HepG2 (cell line): ENCODE results near the gene ARFGEF2. TPM values are rescaled to one million over a fixed set of nuclear protein-coding genes. Genes with fewer than 3 reads are reported as not detected.

Source experiments
- ATAC-seq: fragments of 200-7000 bp; cut with Tn5 transposase; 3 replicates; pipeline ENCODE4 v1.9.1; 2020; ENCODE audit warnings: mild to moderate bottlenecking, moderate library complexity
- BruUV-seq: library from RNA; stranded (reverse); fragments of 400-500 nt; replicated peaks from 2 replicates; lab custom pipeline; 2021; lab: Mats Ljungman, UMichigan
- CTCF ChIA-PET: fragments of 300-600 bp; formaldehyde crosslinking; extraction: SDS; loops from one replicate; lab custom pipeline; 2021; ENCODE audit warnings: low total read pairs, inconsistent platforms, low intra/inter-chr PET ratio; lab: Yijun Ruan, JAX
- POLR2A ChIA-PET: fragments of 350-600 bp; sonication (Branson Sonifier 250); formaldehyde crosslinking; loops from one replicate; lab custom pipeline; 2020; ENCODE audit warnings: antibody characterized with exemption, inconsistent platforms; lab: Yijun Ruan, JAX
- DNase-seq: peaks from one replicate; pipeline ENCODE4 v3.0.0-alpha.2; 2015; ENCODE audit warnings: low spot score
- FAIRE-seq: peaks from 3 replicates; lab custom pipeline; 2011; peaks lifted over from hg19 to GRCh38; lab: Jason Lieb, UNC
- H2AFZ ChIP-seq: one replicate; pipeline ENCODE4 v1.6.1; 2011; ENCODE audit warnings: low read length, inconsistent platforms
- H3K27ac ChIP-seq: fragments of 300-600 bp; 3 replicates; pipeline ENCODE4 v1.8.0; 2011; ENCODE audit warnings: mixed run types, mild to moderate bottlenecking, mixed read lengths, low read length, inconsistent platforms; ENCODE audit not compliant: insufficient read depth; ENCODE audit errors: extremely low read length
- H3K27me3 ChIP-seq, 2 experiments: fragments of 200-600 bp in 1 of 2; 2 replicates in 1 of 2; 3 replicates in 1 of 2; pipeline versions ENCODE4 v1.6.0 to v1.8.0; 2011; ENCODE audit warnings: low read length in 2 of 2, mild to moderate bottlenecking in 2 of 2, moderate library complexity in 2 of 2, inconsistent platforms in 1 of 2; ENCODE audit not compliant: insufficient read depth in 2 of 2, control insufficient read depth in 1 of 2
- H3K36me3 ChIP-seq, 2 experiments: fragments of 200-600 bp in 1 of 2; replicated peaks in 1 of 2; 2 replicates in 1 of 2; 3 replicates in 1 of 2; pipeline versions ENCODE4 v1.5.1 to v1.8.0; 2011; ENCODE audit warnings: low read length in 2 of 2, inconsistent platforms in 1 of 2; ENCODE audit not compliant: insufficient read depth in 2 of 2, control insufficient read depth in 1 of 2
- H3K4me1 ChIP-seq: 2 replicates; pipeline ENCODE4 v1.5.1; 2012; ENCODE audit warnings: low read length, inconsistent platforms; ENCODE audit not compliant: insufficient read depth
- H3K4me2 ChIP-seq: 2 replicates; pipeline ENCODE4 v1.6.0; 2011; ENCODE audit warnings: low read depth, low read length, inconsistent platforms
- H3K4me3 ChIP-seq, 3 experiments: fragments of 200-600 bp in 1 of 3; sonication (generic), shearing (Covaris generic) in 1 of 3; replicated peaks in 1 of 3; 2 replicates each; pipeline ENCODE4 v1.5.1; 2011 to 2016; ENCODE audit warnings: low read length in 3 of 3, inconsistent platforms in 2 of 3, low read depth in 2 of 3, mild to moderate bottlenecking in 2 of 3, control low read depth in 1 of 3, mixed read lengths in 1 of 3; ENCODE audit not compliant: insufficient read depth in 1 of 3
- H3K79me2 ChIP-seq: one replicate; pipeline ENCODE4 v1.6.1; 2011; ENCODE audit warnings: low read length, inconsistent platforms; ENCODE audit not compliant: insufficient read depth
- H3K9ac ChIP-seq: 2 replicates; pipeline ENCODE4 v1.6.0; 2011; ENCODE audit warnings: mild to moderate bottlenecking, low read depth, low read length, inconsistent platforms; ENCODE audit not compliant: insufficient read depth
- H3K9me3 ChIP-seq: 2 replicates; pipeline ENCODE4 v1.5.1; 2012; ENCODE audit warnings: mild to moderate bottlenecking, low read length
- H4K20me1 ChIP-seq: 2 replicates; pipeline ENCODE4 v1.6.0; 2011; ENCODE audit warnings: inconsistent platforms, mild to moderate bottlenecking, low read length, moderate library complexity; ENCODE audit not compliant: insufficient read depth
- CREB1 ChIP-seq, 2 experiments: fragments of 450-650 bp in 1 of 2; IDR thresholded peaks; 2 replicates each; pipeline ENCODE4 v1.6.1; 2016 to 2017; ENCODE audit warnings: control low read depth in 1 of 2, mild to moderate bottlenecking in 1 of 2, missing compliant biosample characterization in 1 of 2, missing genetic modification characterization in 1 of 2
- FOXO1 ChIP-seq: sonication (generic); formaldehyde crosslinking; IDR thresholded peaks from 2 replicates; pipeline ENCODE4 v1.4.0; 2020; ENCODE audit warnings: missing genetic modification reagents
- HMG20B ChIP-seq: conservative IDR thresholded peaks from 2 replicates; pipeline ENCODE4 v1.6.1; 2016; ENCODE audit warnings: missing genetic modification reagents, missing compliant biosample characterization
- IRX3 ChIP-seq: sonication (generic); formaldehyde crosslinking; IDR thresholded peaks from 2 replicates; pipeline ENCODE4 v1.8.1; 2023; ENCODE audit warnings: mild to moderate bottlenecking, low read depth, missing genetic modification reagents, borderline replicate concordance
- KDM5B ChIP-seq: sonication (generic); formaldehyde crosslinking; IDR thresholded peaks from 2 replicates; pipeline ENCODE4 v1.4.0; 2020; ENCODE audit warnings: missing genetic modification reagents, mild to moderate bottlenecking, borderline replicate concordance
- KMT2A ChIP-seq: sonication (generic); formaldehyde crosslinking; IDR thresholded peaks from 2 replicates; pipeline ENCODE4 v1.4.0; 2020; ENCODE audit warnings: missing genetic modification reagents
- NONO ChIP-seq, 2 experiments: fragments of 450-650 bp in 1 of 2; sonication (generic) in 1 of 2; formaldehyde crosslinking in 1 of 2; IDR thresholded peaks in 1 of 2; conservative IDR thresholded peaks in 1 of 2; 2 replicates each; pipeline versions ENCODE4 v1.6.1 to v1.8.0; 2017 to 2022; ENCODE audit warnings: mild to moderate bottlenecking in 1 of 2, missing genetic modification reagents in 1 of 2, moderate library complexity in 1 of 2
- PAF1 ChIP-seq: IDR thresholded peaks from 2 replicates; pipeline ENCODE4 v1.6.1; 2016; ENCODE audit warnings: missing genetic modification reagents, missing compliant biosample characterization
- REL ChIP-seq: sonication (generic); formaldehyde crosslinking; conservative IDR thresholded peaks from 2 replicates; pipeline ENCODE4 v1.8.0; 2022; ENCODE audit warnings: mild to moderate bottlenecking, missing genetic modification reagents, moderate library complexity
- SIN3B ChIP-seq: fragments of 150-350 bp; IDR thresholded peaks from 2 replicates; pipeline ENCODE4 v1.6.1; 2014; ENCODE audit warnings: low read length
- SP2 ChIP-seq: sonication (generic); formaldehyde crosslinking; IDR thresholded peaks from 2 replicates; pipeline ENCODE4 v1.5.1; 2020; ENCODE audit warnings: mild to moderate bottlenecking, missing genetic modification reagents
- TEAD3 ChIP-seq: optimal IDR thresholded peaks from 2 replicates; pipeline ENCODE3; 2016; ENCODE audit warnings: borderline replicate concordance
- THYN1 ChIP-seq: sonication (generic); formaldehyde crosslinking; IDR thresholded peaks from 2 replicates; pipeline ENCODE4 v1.8.1; 2023; ENCODE audit warnings: low read depth, mild to moderate bottlenecking, moderate library complexity, missing genetic modification reagents, borderline replicate concordance
- TOPORS ChIP-seq: sonication (generic); formaldehyde crosslinking; IDR thresholded peaks from 2 replicates; pipeline ENCODE4 v1.8.0; 2023; ENCODE audit warnings: mild to moderate bottlenecking, missing genetic modification reagents
- ZFP36L1 ChIP-seq: sonication (generic); formaldehyde crosslinking; IDR thresholded peaks from 2 replicates; pipeline ENCODE4 v1.8.0; 2022; ENCODE audit warnings: mild to moderate bottlenecking, missing genetic modification reagents, moderate library complexity
- ZFP90 ChIP-seq: sonication (generic); formaldehyde crosslinking; IDR thresholded peaks from 2 replicates; pipeline ENCODE4 v1.8.0; 2022; ENCODE audit warnings: missing genetic modification reagents, mild to moderate bottlenecking, inconsistent platforms, borderline replicate concordance
- ZNF253 ChIP-seq: sonication (generic); formaldehyde crosslinking; IDR thresholded peaks from 2 replicates; pipeline ENCODE4 v1.8.0; 2022; ENCODE audit warnings: mild to moderate bottlenecking, missing genetic modification reagents, borderline replicate concordance
- ZNF780A ChIP-seq: sonication (generic); formaldehyde crosslinking; IDR thresholded peaks from 2 replicates; pipeline ENCODE4 v1.8.0; 2022; ENCODE audit warnings: mild to moderate bottlenecking, missing genetic modification reagents, moderate library complexity
- ZSCAN30 ChIP-seq: sonication (generic); formaldehyde crosslinking; IDR thresholded peaks from 2 replicates; pipeline ENCODE4 v1.5.0; 2020; ENCODE audit warnings: mild to moderate bottlenecking, missing genetic modification reagents
- WGBS: methylation state at CpG from one replicate; pipeline ENCODE4 v1.1.6; 2017; ENCODE audit warnings: low lambda C conversion rate; 5-methylcytosine and 5-hydroxymethylcytosine counted together
- in situ Hi-C: cut with HindIII; loops from 2 replicates; pipeline ENCODE4 v1.10.0; 2017; ENCODE audit warnings: low pct_unique_long_range_greater_than_20kb; ENCODE audit not compliant: extremely low pct_ligation_motif_present
- intact Hi-C: fragments of 100-400 bp; cut with micrococcal nuclease; formaldehyde crosslinking; loops from one replicate; pipeline ENCODE4 v1.10.0; 2022; ENCODE audit not compliant: unreplicated experiment
- polyA plus RNA-seq, 8 experiments: library from polyadenylated mRNA; depleted of rRNA in 3 of 8; stranded (reverse) in 7 of 8; unstranded in 1 of 8; fragments of >200 nt; fragmentation: Illumina TruSeq in 4 of 8; extraction: Trizol in 4 of 8; gene quantifications; 2 replicates each; pipeline versions ENCODE4 v1.2.1 to v1.2.3, GENCODE V29; 2011 to 2016; ENCODE audit warnings: low read depth in 4 of 8, missing spikeins in 1 of 8, mixed read lengths in 1 of 8; ENCODE audit not compliant: insufficient read depth in 1 of 8
- total RNA-seq, 5 experiments: library from RNA; depleted of rRNA; stranded (reverse); fragments of >200 nt; fragmentation: Illumina TruSeq; extraction: Trizol; gene quantifications; 2 replicates each; pipeline ENCODE4 v1.2.3, GENCODE V29; 2016; ENCODE audit warnings: low read depth in 1 of 5

ARFGEF2 gene
- total and polyA plus RNA-seq, 2 of the 13 experiments (the other 11 are each of a cell fraction or from before 2014, with no cell fraction given) = 44.0 to 60.8 TPM

- peaks cover 0 to 10% of the 10 kb centered on the region in 2 experiments; a peak in 2 of 5 replicates for H3K27me3 ChIP-seq
- no peaks in the 10 kb centered on the region for H3K9me3 ChIP-seq
- no peaks in the 10 kb centered on the region for H3K36me3 ChIP-seq
- POLR2A ChIA-PET = no interaction called here
- no TSS peak for BruUV-seq
- TF ChIP-seq CREB1 (IDR thresholded peaks at IDR 0.05) (0 out of 2 replicates have a peak, but pooled peaks have one; percentile 17), CREB1 (CRISPR knock-in tag; IDR thresholded peaks at IDR 0.05) (no peak), ZFP90 (CRISPR knock-in tag) (no peak)
- in situ Hi-C loops = no loop called here
- H3K79me2 ChIP-seq = no peaks in the 10 kb centered on the region
- ATAC-seq = no peak
- no peak for FAIRE-seq
- no peak overlapping the region for H3K27ac ChIP-seq
- H3K4me3 ChIP-seq = no peak overlapping the region
- H3K4me2 ChIP-seq = no peak overlapping the region
- H2AFZ ChIP-seq = no peak overlapping the region
- H4K20me1 ChIP-seq = no peaks in the 10 kb centered on the region
- no peak overlapping the region for H3K9ac ChIP-seq
- WGBS = 48% methylated on average over 17 of the region's 17 CpGs
- no peak for DNase-seq
- CTCF ChIA-PET = no interaction called here
- intact Hi-C loops = no loop called here
- peaks cover 9% of the 10 kb centered on the region for H3K4me1 ChIP-seq
Measured at GRCh38 chr20:48875233-48875913, 46.1 kb upstream of the ARFGEF2 start.

GRCh38 chr20:48875914-48876240 lies 45.6 kb upstream of the ARFGEF2 start:
- WGBS = 21% methylated on average over 3 of the region's 5 CpGs
- intact Hi-C loops (no loop called here), in situ Hi-C loops (no loop called here)
- DNase-seq (no peak), ATAC-seq (no peak), FAIRE-seq (no peak)
- no peak overlapping the region for H3K4me3 ChIP-seq
- no peaks in the 10 kb centered on the region for H4K20me1 ChIP-seq
- H2AFZ ChIP-seq = no peak overlapping the region
- H3K9me3 ChIP-seq = no peaks in the 10 kb centered on the region
- BruUV-seq = no TSS peak
- H3K4me2 ChIP-seq = no peak overlapping the region
- H3K9ac ChIP-seq = no peak overlapping the region
- H3K27ac ChIP-seq = no peak overlapping the region
- peaks cover 0 to 10% of the 10 kb centered on the region in 2 experiments; a peak in 2 of 5 replicates for H3K27me3 ChIP-seq
- peaks cover 9% of the 10 kb centered on the region for H3K4me1 ChIP-seq
- H3K79me2 ChIP-seq = no peaks in the 10 kb centered on the region
- CTCF ChIA-PET = no interaction called here
- no peaks in the 10 kb centered on the region for H3K36me3 ChIP-seq
- POLR2A ChIA-PET = no interaction called here
- TF ChIP-seq PAF1 (CRISPR knock-in tag) (no peak), ZFP36L1 (CRISPR knock-in tag) (no peak), FOXO1 (CRISPR knock-in tag) (no peak), KDM5B (no peak), ZNF780A (CRISPR knock-in tag) (no peak), THYN1 (no peak), TOPORS (CRISPR knock-in tag) (no peak), REL (CRISPR knock-in tag) (no peak), KMT2A (no peak), SP2 (CRISPR knock-in tag) (no peak), TEAD3 (CRISPR knock-in tag) (no peak), IRX3 (no peak), NONO (IDR thresholded peaks at IDR 0.05) (no peak), NONO (CRISPR knock-in tag; conservative IDR thresholded peaks at IDR 0.05) (no peak), ZNF253 (no peak), SIN3B (no peak), HMG20B (CRISPR knock-in tag) (no peak), ZSCAN30 (no peak)
